ELR (cell line): ENCODE results near the gene MFRP.

Source experiments
- DNase-seq: peaks from one replicate; pipeline ENCODE4 v3.0.0-alpha.2; 2015; ENCODE audit warnings: low read depth

MFRP gene

GRCh38 chr11:119338318-119338890 is 8.1 kb downstream of the MFRP start:
- DNase-seq = peak; percentile 82

DNA sequence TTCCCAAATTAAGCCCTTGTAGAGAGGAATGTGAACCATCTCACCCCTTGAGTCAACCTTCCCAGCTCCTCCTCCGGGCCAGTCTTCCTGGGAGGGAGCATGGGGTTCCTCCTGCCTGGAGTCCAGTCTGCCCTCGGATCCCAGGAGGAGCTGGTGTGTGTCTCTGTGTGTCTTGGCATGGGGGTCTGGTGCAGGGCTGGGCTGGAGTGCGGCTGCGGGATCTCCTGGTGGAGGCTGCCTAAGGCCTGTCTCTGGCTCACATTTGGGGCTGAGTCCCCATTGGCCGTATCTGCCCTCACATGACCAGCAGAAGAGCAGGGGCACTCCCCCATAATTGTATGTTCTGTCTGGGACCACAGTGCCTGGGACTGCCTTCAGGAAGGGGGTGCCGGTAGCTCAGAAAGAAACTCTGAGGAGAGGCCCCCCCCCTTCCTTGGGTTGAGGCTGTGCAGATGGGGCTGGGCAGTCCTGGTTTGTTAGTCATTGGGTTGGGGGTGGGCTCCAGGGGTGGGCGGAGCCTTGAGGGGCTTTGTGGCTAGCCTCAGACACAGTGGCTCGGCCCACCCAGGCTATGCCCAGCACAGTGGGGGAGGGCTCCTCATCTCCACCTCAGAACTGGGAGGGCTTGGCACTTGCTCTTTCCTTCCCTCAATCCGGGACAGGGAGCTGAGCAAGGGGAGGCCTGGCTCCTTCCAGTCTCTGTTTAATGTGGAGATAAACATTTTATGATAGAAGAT is 8.8 kb downstream of the MFRP start:
- DNase-seq = peak; percentile 66

- no peak for DNase-seq
These were observed 9.6 kb downstream of the MFRP start for GRCh38 chr11:119336744-119337469.

GRCh38 chr11:119335655-119336543 is 10.6 kb downstream of the MFRP start:
- DNase-seq = no peak

DNA sequence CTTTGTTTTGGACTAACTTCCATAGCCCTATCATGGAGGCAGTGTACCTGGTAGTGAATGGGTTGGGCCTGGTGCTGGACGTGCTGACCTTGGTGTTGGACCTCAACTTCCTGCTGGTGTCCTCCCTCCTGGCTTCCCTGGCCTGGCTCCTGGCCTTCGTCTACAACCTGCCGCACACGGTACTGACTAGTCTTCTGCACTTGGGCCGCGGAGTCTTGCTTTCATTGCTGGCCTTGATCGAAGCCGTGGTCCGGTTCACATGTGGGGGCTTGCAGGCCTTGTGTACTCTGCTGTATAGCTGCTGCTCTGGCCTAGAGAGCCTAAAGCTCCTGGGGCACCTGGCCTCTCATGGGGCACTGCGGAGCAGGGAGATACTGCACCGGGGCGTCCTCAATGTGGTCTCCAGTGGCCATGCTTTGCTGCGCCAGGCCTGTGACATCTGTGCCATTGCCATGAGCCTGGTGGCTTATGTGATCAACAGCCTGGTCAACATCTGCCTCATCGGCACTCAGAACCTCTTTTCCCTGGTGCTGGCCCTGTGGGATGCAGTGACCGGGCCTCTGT is 11.3 kb downstream of the MFRP start:
- DNase-seq = peak; percentile 23

GRCh38 chr11:119334174-119334930 is 12.2 kb downstream of the MFRP start, which contains the start of gene RNF26:
Gene RNF26, plus strand, starts transcription at chr11:119334527. Its CDS starts 596 bp downstream, at chr11:119335123.
- DNase-seq = peak; percentile 99

DNA sequence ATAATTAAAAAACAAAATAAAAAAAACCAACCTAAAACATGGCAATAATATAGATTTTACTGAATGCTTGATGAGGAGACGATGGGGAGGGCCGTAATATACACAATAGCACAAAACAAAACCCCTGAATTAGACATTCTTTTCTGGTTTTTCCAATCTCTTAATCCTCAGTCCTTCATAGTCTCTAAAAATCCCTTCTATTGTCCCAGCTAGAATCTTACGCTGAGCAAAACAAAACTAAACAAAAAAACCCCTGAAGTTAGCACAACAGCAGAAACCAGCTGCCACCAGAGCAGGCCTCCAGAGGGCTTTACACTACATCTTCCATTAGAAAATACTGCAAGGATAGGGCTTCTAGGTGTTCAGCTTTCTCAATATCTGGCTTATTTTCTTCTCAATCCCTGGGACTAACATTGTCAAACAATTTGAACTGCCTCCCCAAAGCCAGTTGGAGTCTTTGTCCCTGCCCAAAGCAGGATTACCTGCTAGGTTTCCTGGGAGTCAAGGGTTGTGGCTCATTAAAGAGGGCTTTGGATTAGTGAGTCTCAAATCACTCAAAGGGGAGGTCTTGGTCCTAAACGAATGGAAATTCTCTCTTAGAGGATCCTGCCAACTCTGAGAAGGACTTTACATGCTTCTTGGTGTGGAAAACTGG is 14.3 kb downstream of the MFRP start:
- DNase-seq = no peak

- no peak for DNase-seq
These were observed 16.3 kb downstream of the MFRP start for GRCh38 chr11:119330237-119330636.

GRCh38 chr11:119329320-119329719 is 17.2 kb downstream of the MFRP start:
- no peak for DNase-seq

GRCh38 chr11:119324189-119324588 is 22.3 kb downstream of the MFRP start:
- no peak for DNase-seq

DNA sequence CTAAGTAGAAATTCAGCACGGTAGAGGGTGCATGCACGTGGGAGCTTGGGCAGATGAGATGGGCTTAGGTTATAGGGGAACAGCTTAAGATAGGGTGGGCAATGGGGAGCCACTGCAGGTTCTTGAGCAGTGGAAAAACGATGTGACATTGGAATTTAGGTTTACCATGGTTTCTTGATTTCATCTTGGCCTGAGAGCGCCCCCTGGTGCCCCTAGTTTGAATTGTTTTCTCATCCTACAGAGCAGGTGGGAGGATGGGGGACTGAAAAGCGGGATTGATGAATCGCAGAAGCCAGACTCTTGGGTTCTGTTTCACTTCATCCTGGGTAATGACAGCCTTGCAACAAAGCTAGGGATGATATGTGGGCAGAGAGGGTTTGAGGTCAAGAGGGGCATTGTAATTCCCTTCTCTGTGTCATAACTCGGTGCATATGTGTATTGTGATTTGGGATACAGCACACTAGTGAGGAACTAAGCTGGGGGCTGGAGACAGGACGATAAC is 22.9 kb downstream of the MFRP start:
- DNase-seq = peak; percentile 77

GRCh38 chr11:119322921-119323531 is 23.5 kb downstream of the MFRP start:
- no peak for DNase-seq

- peak; percentile 29 for DNase-seq
These were observed 24.2 kb downstream of the MFRP start for GRCh38 chr11:119322360-119322739.

DNA sequence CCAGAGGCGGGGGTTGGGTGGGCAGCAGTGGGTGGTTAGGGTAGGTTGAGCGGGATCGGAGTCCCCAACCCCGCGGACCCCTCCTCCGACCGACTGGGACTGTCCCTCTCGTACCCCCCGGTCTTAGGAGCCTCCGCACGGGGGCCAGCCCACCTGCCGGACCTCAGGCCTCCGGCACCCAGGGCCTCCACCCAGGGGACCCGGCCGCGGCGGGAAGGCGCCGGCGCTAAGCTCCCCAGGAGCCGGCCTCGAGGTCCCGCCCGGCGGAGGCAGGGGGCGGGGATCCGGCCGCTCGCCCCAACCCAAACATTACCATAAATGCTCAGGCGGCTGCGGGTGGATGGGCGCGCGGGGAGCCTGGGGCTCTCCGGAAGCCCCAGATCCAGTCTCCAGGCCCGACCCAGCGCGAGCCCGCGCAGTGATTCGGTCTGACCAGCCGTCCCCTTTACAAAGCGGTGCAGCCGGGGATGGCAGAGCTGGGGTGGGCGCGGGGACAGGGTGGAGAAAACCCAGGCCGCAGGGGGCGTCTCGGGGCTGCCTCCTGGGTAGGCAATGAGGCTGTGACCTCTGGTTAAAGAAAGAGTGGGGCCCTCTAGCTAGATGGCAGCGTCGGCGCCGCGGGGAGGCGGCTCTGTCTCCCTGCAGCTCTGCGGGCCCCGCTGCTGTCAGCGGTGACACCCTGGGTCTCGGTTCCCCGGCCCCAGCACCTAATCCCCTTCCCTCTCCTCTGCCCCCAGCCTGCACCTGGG is 25.6 kb downstream of the MFRP start:
- peak; percentile 78 for DNase-seq

GRCh38 chr11:119320240-119320775 is 26.2 kb downstream of the MFRP start:
- DNase-seq = no peak

GRCh38 chr11:119319700-119320239 is 26.7 kb downstream of the MFRP start:
- DNase-seq = no peak

- peak; percentile 16 for DNase-seq
These were observed 27.3 kb downstream of the MFRP start for GRCh38 chr11:119319136-119319699.
